ENCODE data around the gene GSTK1.
A peak's percentile ranks its signal among the peaks of the same experiment; 100 is the strongest.
"Not testable (repeated sequence)": the region's sequence is repeated elsewhere in the genome, so short reads cannot be mapped to it uniquely, and the experiment has no call there.

Gene GSTK1

DNA sequence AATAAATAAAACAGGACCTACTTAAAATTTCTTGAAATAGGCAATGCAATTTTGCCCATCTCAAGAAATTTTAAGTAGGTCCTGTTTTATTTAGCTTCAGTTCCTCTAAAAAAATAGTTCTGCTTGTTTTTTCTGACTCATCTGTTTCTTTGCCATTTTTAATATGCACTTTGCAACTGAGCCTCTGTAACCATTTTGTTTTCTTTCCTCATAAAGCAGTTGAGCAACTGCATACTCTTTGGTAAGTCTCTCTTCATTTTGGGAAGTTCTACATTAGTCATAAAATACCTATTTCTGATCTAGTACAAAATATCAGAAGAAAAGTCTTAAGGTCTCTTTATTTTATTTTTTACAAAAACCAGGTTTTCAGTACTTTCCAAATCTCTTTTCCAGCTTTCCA, 23.4 kb upstream of the GSTK1 start:
- no peak for DNase-seq

DNA sequence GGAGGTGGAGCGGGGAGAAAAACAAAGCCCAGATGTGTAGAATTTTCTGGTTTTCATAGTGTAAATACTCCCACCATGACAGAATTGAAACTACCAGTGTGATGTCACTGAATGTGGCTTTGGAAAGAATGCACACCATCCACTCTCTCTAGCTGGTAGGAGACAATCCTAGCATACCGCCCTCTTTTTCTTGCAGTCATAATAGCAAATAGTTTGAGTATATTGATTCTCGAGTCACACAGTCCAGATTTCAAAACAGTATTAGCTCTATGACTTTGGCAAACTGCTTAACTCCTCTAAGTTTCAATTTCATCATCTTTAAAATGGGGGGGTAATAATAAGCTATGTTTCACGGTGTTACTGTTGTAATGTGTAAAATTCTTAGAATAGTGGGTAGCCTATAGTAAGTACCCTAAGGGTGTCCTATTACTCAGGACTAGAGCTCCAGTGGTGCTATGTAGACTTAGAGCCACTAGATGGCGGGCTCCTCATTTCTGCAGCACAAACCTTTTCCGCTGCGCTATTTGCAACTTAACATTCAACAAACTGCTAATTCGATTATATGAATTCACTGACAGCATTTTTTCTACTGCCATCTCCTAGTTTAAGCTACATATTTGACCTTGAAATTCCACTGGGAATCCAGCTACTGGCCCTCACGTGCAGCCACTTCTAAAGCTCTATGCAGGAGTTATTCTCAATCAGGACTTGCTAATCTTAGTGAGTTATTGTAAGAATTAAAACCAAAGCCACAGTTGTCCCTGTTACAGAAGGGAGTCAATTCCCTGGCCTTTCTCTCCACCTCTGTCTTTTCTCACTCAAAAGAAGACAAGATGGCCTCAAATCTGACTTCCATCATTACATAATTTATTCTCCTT, 22.7 kb upstream of the GSTK1 start:
- DNase-seq: peak; percentile 29 to 85 (median 54)

DNA sequence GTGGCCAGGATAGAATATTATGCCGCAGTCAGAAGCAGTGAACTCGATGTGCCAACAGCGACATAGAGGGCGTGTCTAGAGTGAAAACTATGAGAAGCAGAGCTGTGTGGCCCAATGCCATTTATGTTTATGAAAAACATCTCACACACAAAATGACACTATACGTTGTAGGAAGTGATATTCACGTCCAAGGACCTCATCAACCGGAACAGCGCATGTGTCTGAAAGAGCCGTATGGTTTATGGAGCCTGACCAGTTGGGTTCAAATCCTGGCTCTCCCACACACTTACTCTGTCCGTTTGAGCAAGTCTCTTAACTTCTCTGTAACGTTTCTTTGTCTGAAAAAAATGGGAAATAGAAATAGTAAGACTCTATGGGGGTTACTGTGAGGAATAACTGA, 20.9 kb upstream of the GSTK1 start:
- no peak for DNase-seq

DNA sequence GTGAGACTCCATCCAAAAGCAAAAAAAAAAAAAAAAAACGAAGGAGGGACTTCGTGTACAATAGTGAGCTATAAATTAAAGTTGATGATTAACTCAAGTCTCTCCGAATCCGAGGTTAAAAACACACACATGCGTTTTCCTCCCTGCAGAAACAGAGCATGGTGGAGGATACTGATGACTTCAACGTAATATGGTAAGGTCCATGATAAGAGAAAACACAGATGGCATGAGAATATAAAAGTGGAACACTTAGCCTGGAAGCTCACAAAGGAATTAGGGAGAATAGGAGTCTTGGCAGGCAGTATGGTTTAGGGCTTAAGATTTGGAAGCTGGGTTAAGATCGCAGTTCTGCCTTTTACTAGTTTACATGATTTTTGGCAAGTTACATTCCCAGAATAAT, 20.1 kb upstream of the GSTK1 start:
- DNase-seq: no peak

DNA sequence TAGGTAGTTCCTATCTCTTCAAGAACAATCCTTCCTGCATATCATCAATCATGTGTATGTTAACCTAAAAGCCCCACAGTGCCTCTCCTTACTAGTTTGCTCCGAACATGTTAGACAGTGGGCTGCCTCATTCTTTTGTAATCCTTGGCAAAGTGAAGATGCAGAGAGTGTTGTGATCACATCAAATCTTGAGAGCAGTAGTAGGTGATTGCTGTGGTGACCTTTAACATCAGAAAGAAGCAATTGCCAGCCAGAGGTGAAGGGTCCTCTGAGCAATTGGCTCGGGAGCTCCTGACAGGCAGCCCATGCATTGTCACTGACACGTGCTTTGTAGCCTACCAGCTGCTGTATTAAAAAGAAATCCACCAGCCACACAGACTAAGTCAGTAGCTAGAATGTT, 19.6 kb upstream of the GSTK1 start:
- no peak for DNase-seq

DNA sequence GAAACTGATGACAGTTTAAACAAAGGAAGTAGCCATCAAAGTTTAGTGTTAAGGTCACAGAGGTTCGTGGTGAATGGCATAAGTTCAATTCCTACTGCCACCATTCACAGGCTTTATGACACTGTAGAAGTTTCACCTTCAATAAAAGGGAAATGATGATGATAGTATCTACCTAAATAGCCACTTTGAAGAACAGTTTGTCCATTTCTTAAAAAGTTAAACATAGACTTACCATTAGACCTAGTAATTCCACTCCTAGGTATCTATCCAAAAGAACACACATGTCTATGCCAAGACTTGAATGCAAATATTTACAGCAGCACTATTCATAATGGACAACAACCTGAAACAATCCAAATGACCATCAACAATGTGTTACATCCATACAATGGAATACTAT, 18.9 kb upstream of the GSTK1 start:
- no peak for DNase-seq

DNA sequence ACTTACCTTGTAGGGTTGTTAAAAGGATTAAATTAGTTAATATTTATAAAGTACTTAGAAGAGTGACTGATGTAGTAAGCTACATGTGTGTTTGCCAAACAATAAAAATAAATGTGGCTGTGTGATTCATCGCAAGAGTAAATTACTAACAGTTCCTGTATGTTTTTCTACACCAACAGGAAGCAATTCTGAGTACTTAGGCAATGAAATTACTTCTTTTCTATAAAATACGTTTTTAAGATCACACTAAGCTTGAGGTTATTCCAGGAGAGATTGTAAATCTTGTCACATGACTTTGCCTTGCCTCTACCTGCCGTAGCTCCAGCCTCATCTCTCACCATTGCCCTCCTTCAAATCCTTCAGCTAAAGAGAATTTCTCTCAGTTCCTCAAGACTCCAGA, 18.1 kb upstream of the GSTK1 start:
- DNase-seq: peak in 1 of 5 donors; percentile 88

DNA sequence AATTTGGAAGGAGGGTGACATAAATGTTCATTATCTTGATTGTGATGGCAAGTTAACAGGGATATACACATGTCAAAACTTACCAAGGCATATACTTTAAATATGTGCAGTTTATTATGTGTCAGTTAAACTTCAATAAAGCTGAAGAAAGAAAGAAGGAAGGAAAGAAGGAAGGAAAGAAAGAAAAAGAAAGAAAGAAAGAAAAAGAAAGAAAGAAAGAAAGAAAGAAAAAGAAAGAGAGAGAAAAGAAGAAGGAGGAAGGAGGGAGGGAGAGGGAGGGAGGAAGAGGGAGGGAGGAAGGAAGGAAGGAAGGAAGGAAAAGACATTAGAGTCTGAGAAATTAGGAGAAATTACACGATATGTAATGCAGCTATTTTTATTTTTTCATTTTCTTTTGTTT, 15.9 kb upstream of the GSTK1 start:
- no peak for DNase-seq

DNA sequence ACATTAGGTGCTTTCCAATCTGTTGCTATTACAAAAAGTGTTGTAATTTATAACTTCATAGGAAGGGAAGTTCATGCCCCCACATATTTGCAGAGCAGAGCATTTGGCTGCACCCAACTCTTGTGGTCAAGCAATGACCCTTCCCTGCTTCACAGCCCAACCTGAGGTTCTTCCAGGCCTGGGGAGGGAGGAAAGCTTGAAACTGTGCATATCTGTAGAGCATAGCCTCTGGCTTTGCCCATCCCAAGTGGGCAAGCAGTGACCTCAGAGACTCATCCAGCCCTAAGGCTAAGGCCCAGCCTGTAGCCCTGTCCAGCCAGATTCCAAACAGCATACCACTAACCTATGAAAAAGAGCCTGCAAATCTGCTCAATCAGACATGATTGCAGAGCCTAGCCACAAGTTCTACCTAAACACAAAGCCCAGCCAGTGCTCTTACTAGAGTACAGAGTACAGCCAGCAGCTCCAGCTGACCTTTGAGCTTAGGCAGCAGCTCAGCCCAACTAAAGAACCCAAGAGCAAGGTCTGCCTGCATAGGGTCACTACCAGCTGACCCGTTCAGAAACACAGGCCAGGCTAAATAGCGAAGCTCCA, 14.4 kb upstream of the GSTK1 start:
- DNase-seq: no peak

DNA sequence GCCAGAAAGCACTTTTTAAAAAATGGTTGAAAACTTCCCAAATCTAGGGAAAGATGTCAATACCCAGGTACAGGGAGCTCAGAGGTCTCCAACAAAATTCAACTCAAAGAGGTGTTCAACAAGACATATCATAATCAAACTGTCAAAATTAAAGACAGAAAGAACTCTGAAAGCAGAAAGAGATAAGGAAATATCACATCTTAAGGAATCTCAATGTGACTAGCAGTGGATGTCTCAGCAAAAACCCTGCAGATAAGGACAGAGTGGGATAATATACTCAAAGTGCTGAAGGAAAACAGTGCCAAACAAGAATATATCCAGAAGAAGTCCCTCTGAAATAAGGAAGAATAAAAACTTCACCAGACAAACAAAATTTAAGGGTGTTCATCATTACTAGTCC, 13.0 kb upstream of the GSTK1 start:
- DNase-seq: no peak

DNA sequence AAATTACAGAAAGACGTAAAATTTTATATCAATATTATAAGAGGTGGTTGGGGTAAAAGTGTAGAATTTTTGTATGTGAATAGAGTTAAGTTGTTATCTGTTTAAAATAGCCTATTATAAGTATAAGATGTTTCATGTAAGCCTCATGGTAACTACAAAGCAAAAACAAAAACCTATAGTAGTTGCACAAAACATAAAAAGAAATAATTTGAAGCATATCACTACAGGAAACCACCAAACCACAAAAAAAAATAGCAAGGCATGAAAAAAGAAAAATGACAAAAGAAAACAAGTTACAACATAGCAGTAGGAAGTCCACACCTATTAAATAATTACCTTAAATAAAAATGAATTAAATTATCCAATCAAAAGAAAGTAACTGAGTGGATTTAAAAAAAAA, 12.4 kb upstream of the GSTK1 start:
- peak in 1 of 5 donors; percentile 69 for DNase-seq

DNA sequence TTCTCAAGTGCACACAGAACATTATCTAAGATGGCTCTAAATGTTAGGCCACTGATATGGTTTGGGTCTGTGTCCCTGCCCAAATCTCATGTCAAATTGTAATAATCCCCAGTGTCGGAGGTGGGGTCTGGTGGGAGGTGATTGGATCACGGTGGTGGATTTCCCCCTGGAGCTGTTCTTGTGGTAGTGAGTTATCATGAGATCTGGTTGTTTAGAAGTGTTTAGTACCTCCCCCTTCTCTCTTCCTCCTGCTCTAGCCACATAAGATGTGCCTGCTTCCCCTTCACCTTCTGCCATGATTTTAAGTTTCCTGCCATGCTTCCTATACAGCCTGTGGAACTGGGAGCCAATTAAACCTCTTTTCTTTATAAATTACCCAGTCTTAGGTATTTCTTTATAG, 11.2 kb upstream of the GSTK1 start:
- DNase-seq: peak in 1 of 5 donors; percentile 54

DNA sequence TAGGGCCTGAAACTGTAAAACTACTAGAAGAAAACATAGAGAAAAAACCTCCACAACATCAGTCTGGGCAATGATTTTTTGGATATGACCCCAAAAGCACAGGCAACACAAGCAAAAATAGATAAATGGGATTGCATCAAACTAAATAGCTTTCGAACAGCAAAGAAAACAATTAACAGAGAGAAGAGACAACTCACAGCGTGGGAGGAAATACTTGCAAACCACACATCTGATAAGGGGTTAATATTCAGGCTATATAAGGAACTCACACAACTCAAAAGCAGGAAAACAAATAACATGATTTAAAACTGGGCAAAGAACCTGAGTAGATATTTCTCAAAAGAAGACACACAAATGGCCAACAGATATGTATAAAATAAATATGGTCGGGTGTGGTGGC, 7.7 kb upstream of the GSTK1 start:
- DNase-seq: no peak

DNA sequence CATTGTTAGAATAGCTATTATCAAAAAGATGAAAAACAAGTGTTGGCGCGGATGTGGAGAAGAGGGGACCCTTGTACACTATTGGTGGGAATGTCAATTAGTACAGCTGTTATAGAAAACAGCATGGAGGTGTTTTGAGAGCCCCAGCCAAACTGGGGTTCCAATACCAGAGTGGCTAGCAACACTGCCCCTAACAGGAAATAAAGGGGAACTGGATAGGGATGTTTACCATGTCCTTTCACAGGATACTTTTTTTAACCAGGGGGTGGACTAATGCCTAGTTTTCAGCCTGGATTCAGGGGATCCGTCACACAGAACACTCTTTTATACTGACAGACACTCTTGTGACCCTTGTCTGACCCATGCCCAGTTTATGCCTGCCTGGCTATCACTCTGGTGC, 6.9 kb upstream of the GSTK1 start:
- DNase-seq: no peak

DNA sequence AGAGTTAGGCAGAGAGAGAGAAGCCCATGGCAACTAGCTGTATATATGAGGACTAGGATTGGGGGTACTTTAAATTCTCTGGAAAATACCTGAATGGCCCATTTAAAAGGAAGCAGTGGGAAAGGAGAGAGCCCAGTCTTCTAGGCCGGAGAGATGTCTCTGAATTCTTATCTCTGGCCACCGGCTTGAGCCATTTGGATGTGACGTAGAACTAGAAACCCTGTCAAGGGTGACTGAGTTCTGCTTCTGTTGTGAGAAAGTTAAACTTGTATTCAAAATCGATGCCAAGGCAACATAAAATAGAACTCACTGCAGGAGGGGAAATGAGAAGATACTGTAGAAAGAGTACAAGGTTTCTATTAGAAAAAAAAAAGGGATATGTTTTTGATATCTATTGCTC, 6.3 kb upstream of the GSTK1 start:
- DNase-seq: no peak

DNA sequence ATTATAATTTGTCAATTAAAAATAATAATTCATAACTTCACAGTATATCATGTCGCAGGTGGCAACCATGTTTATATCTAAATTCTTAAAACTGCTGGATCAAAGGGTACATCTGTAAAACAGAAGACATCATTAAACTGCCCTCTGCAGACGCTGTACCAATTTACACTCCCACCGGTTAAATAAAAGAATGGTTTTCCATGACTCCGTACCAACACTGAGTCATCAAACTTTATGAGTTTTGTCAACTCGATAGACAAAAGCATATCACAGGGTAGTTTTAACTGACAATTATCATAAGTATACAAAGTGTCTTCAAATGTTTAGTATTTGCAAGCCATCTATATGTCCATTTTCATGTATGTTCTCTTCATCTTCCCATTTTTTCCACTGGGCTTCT, 5.7 kb upstream of the GSTK1 start:
- DNase-seq: no peak

DNA sequence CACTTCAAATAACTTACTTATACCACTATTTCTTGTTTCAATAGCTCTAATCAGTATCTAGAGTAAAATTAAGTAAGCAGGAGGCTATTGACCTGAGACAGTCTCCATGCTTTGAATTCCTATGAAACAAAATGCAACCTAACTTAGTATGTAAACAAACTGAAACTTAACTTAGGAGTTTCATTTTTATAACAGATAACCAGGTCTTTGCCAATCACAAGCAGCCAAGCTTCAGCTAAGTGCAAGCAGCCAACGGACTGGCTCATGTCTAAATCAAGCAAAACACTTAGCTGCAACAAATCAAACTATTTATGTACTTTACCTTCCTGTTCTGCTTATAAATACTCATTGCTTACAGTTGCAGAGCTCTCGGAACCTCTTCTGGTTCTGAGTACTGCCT, 4.4 kb upstream of the GSTK1 start:
- DNase-seq: peak in 1 of 5 donors; percentile 80

DNA sequence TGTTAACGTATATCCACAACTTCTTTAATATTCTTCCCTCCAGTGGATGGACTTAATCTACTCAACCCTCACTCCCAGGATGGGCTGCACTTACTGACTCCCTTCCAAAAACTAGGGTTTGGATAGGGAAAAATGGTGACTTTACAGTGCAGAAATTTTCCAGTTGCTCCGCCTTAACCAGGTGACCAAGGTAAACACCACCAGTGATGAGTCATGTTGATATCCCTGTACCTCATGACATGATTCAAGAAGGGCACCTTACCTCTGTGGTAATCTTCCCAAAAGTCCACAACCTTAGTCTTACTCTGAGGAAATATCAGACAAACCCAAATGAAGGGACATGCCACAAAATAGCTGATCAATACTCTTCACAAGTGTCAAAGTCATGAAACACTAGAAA, 3.5 kb upstream of the GSTK1 start:
- DNase-seq: no peak

DNA sequence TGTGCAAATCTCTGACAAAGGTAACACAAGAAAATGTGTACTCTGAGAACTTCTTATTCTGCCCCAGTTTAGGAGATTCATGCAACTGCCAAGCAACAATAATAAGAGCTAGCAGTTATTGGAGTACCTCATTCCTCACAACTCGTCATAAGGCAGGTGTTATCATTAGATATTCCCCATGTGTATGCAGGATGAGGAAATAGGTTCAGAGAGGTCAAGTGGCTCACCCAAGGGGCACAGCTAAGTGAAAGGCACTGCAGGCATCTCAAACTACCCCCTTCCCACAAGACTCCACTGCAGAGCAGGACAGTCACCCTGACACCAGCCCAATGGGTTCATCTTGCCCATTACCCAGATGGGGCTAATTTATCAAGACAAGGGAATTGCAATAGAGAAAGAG, 1.3 kb upstream of the GSTK1 start:
- DNase-seq: no peak

DNA sequence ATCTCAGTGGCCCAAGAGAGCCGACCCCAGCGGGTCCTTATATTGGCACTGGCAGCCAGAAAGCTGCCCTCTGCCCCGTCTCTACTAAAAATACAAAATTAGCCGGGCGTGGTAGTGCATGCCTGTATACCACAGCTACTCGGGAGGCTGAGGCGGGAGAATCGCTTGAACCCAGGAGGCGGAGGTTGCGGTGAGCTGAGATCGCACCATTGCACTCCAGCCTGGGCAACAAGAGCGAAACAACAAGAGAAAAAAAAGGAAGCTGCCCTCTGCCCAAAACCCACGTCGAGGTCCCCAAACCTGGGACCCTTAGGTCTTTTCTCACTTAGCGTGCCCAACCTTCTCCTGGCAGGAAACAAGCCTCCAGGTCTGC, 941 bp downstream of the GSTK1 start:
- not testable (repeated sequence) for DNase-seq

DNA sequence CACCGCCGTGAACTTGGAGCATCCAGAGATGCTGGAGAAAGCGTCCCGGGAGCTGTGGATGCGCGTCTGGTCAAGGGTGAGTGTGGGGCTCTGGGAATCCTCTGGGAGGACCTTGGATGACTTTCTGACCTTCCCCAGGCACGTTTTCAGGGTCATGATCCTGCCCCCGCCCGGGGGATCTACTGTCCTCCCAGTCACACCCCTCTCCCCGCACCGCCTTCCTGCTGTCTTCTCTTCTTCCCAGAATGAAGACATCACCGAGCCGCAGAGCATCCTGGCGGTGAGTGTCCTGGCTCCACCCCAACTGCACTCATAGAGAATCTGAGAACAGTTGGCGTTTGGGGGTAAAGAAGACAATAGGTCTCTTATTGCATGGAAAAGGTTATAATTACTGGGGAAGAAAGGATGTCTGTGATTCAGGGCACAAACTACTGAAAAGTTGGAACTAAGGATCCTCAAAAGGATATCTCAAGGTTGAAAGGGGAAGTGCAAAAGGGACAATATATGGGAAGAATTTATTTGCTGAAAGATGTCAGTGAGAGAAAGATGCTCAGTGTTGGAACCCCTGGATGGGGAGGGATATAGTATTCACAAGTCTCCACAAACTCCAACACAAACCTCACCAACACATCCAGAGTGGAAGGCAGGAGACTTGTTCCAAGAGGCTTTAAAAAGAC, 1.9 kb downstream of the GSTK1 start:
- DNase-seq: peak in 1 of 5 donors; percentile 44

DNA sequence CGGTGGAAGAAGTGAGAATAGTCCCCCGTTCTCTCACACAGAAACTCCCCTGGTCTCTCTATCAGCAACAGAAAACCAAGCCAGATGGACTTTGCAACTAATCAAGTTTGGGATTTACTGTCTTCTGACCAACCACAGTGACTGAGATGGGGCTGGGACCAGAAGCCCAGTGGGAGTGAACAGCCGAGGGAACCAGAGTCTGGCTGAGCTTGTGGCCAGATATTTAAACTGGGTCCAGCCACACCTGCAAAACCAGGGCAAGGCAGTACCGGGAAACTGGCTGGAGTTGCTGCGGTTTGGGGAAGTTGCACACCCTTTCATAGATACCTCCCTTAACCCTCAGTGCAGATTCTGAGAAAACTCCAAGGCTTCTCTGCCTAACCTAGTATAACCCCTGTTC, 6.0 kb downstream of the GSTK1 start:
- no peak for DNase-seq

DNA sequence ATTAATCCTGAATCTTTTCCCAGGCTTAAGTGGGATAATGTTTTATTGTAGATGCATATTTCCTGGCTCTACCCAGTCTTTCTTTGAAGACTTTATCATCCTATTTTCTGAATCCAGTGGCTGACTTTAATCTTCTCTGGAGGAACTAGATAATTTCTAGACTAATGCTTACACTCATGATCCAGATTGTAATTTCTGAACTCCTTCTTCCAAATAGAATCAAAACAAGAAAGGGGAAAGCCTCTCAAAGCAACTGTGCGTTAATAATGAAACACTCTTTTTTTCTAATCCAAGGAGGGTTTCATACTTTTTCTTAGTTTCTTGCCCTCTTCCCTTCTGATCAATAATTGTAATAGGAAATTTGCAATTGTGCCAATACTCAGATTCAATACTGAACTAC, 8.0 kb downstream of the GSTK1 start:
- DNase-seq: no peak

DNA sequence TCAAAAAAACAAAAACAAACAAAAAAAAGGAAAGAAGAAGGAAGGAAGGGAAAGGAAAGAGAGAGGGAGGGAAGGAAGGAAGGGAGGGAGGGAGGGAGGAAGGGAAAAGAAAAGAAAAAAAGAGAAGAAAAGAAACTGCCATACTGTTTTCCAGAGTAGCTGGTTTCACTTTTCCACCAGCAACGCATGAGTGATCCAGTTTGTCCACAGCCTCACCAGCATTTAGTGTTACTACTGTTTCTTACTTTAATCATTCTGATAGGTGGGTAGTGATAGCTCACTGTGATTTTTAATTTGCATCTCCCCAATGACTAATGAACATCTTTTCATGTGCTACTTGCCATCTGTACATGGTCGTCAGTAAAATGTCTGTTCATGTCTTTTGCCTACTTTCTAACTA, 9.6 kb downstream of the GSTK1 start:
- no peak for DNase-seq

Measured in T-helper 1 cell (primary cell).